WI38 (cell line): ENCODE measurements around the gene ARID1B.

ENCODE experiments used
- H3K4me3 ChIP-seq: 2 replicates; pipeline ENCODE4 v1.5.1; 2011; ENCODE audit warnings: low read depth, mild to moderate bottlenecking, control low read depth, low read length
- CTCF ChIP-seq: IDR thresholded peaks from 2 replicates; pipeline ENCODE4 v1.5.1; 2012; ENCODE audit warnings: low read depth, mild to moderate bottlenecking, control low read depth, low read length

The ARID1B gene

GRCh38 chr6:157226026-157226625 is 448.9 kb downstream of the ARID1B start:
- no peak for TF ChIP-seq CTCF
- H3K4me3 ChIP-seq: no peak overlapping the region

- H3K4me3 ChIP-seq: no peak overlapping the region
- no peak for TF ChIP-seq CTCF
Observed at GRCh38 chr6:157226761-157227160, 449.6 kb downstream of the ARID1B start.

GRCh38 chr6:157227202-157228166 is 450.3 kb downstream of the ARID1B start:
- no peak for TF ChIP-seq CTCF
- H3K4me3 ChIP-seq: no peak overlapping the region

GRCh38 chr6:157228426-157229131 is 451.4 kb downstream of the ARID1B start:
- TF ChIP-seq CTCF: no peak
- no peak overlapping the region for H3K4me3 ChIP-seq

GRCh38 chr6:157229132-157229618 is 452.0 kb downstream of the ARID1B start:
- no peak overlapping the region for H3K4me3 ChIP-seq
- TF ChIP-seq CTCF: no peak

- TF ChIP-seq CTCF: no peak
- H3K4me3 ChIP-seq: no peak overlapping the region
Observed at GRCh38 chr6:157229713-157230112, 452.5 kb downstream of the ARID1B start.

- no peak for TF ChIP-seq CTCF
- H3K4me3 ChIP-seq: no peak overlapping the region
Observed at GRCh38 chr6:157230910-157231309, 453.7 kb downstream of the ARID1B start.
